B cell (primary cell): ENCODE measurements around the gene OXSR1. TPM values are rescaled to one million over a fixed set of nuclear protein-coding genes. Genes with fewer than 3 reads are reported as not detected.

Source experiments
- ATAC-seq: fragments of 200-7000 bp; cut with Tn5 transposase; one replicate; pipeline ENCODE4 v1.10.0; 2021; ENCODE audit warnings: low read depth, mild to moderate bottlenecking, moderate number of reproducible peaks, moderate library complexity
- CTCF ChIA-PET: fragments of 350-600 bp; sonication (Branson Sonifier 250); formaldehyde crosslinking; loops from one replicate; lab custom pipeline; 2021; ENCODE audit warnings: antibody characterized with exemption, inconsistent platforms; lab: Charles Lee
- POLR2A ChIA-PET: fragments of 350-600 bp; sonication (Branson Sonifier 250); formaldehyde crosslinking; loops from one replicate; lab custom pipeline; 2021; ENCODE audit warnings: antibody characterized with exemption; lab: Charles Lee
- DNase-seq: peaks from one replicate; pipeline ENCODE4 v3.0.0; 2013
- H2AFZ ChIP-seq: 2 replicates; pipeline ENCODE4 v1.6.1; 2012; ENCODE audit warnings: mild to moderate bottlenecking, low read depth, low read length; ENCODE audit not compliant: insufficient read depth, poor library complexity, severe bottlenecking
- H3K27ac ChIP-seq, 2 donors: 1 replicate in 1 of 2; 2 replicates in 1 of 2; pipeline ENCODE4 v1.5.1; 2012 to 2013; ENCODE audit warnings: low read length in 2 of 2, mild to moderate bottlenecking in 2 of 2, moderate library complexity in 1 of 2
- H3K27me3 ChIP-seq, 4 experiments: fragments of 200-600 bp in 1 of 4; sonication (generic) in 1 of 4; replicated peaks in 1 of 4; 1 replicate in 2 of 4; 2 replicates in 2 of 4; pipeline versions ENCODE4 v1.6.1 to v1.7.0; 2013 to 2016; ENCODE audit warnings: low read length in 3 of 4, mild to moderate bottlenecking in 2 of 4, mixed read lengths in 1 of 4, moderate library complexity in 1 of 4; ENCODE audit not compliant: insufficient read depth in 4 of 4, control insufficient read depth in 3 of 4; ENCODE audit errors: control extremely low read depth in 1 of 4
- H3K36me3 ChIP-seq, 2 experiments: replicated peaks in 1 of 2; 1 replicate in 1 of 2; 2 replicates in 1 of 2; pipeline versions ENCODE4 v1.6.1 to v1.7.1; 2013; ENCODE audit warnings: low read length in 1 of 2; ENCODE audit not compliant: insufficient read depth in 2 of 2, control insufficient read depth in 1 of 2; ENCODE audit errors: control extremely low read depth in 1 of 2, extremely low read depth in 1 of 2
- H3K4me1 ChIP-seq, 2 donors: fragments of 200-600 bp in 1 of 2; sonication (generic) in 1 of 2; 1 replicate in 1 of 2; 2 replicates in 1 of 2; pipeline versions ENCODE4 v1.5.1 to v1.6.1; 2013 to 2017; ENCODE audit warnings: low read length in 2 of 2; ENCODE audit not compliant: control insufficient read depth in 2 of 2, insufficient read depth in 2 of 2
- H3K4me2 ChIP-seq: replicated peaks from 2 replicates; pipeline ENCODE3; 2012; ENCODE audit warnings: mild to moderate bottlenecking, low read depth, low read length; ENCODE audit not compliant: poor library complexity, severe bottlenecking
- H3K4me3 ChIP-seq, 5 experiments: fragments of 200-600 bp in 1 of 5; sonication (generic) in 1 of 5; 1 replicate in 3 of 5; 2 replicates in 2 of 5; pipeline versions ENCODE4 v1.5.1 to v1.7.0; 2011 to 2016; ENCODE audit warnings: low read length in 4 of 5, mild to moderate bottlenecking in 4 of 5, low read depth in 2 of 5, control low read depth in 1 of 5, moderate library complexity in 1 of 5; ENCODE audit not compliant: insufficient read depth in 1 of 5; ENCODE audit errors: control extremely low read depth in 1 of 5, extremely low read depth in 1 of 5
- H3K79me2 ChIP-seq: fragments of 200-600 bp; sonication (generic); one replicate; pipeline ENCODE4 v1.6.0; 2016; ENCODE audit warnings: low read length; ENCODE audit not compliant: control insufficient read depth, insufficient read depth
- H3K9ac ChIP-seq: fragments of 200-600 bp; sonication (generic); 2 replicates; pipeline ENCODE4 v1.6.1; 2017; ENCODE audit warnings: mild to moderate bottlenecking, low read length, moderate library complexity
- H3K9me3 ChIP-seq, 3 donors: one replicate each; pipeline versions ENCODE4 v1.6.1 to v1.7.1; 2013; ENCODE audit warnings: low read length in 2 of 3; ENCODE audit not compliant: control insufficient read depth in 2 of 3, insufficient read depth in 1 of 3; ENCODE audit errors: control extremely low read depth in 1 of 3
- H4K20me1 ChIP-seq: 2 replicates; pipeline ENCODE4 v1.6.0; 2012; ENCODE audit warnings: mild to moderate bottlenecking, low read length; ENCODE audit not compliant: insufficient read depth, control insufficient read depth, poor library complexity, severe bottlenecking
- H3K27ac Mint-ChIP-seq: one replicate; pipeline ENCODE4 v1.8.0; 2021; ENCODE audit warnings: mixed read lengths
- H3K27me3 Mint-ChIP-seq: one replicate; pipeline ENCODE4 v1.8.0; 2021; ENCODE audit warnings: mixed read lengths
- H3K4me1 Mint-ChIP-seq: one replicate; pipeline ENCODE4 v1.8.0; 2021; ENCODE audit warnings: mixed read lengths
- H3K4me3 Mint-ChIP-seq: one replicate; pipeline ENCODE4 v1.8.0; 2021; ENCODE audit warnings: mixed read lengths
- H3K9me3 Mint-ChIP-seq: one replicate; pipeline ENCODE4 v1.8.0; 2022; ENCODE audit warnings: mixed read lengths; ENCODE audit not compliant: insufficient read depth
- EZH2 ChIP-seq: IDR thresholded peaks from 2 replicates; pipeline ENCODE4 v1.6.1; 2012; ENCODE audit warnings: borderline replicate concordance, low read depth, mild to moderate bottlenecking, moderate library complexity, low read length; ENCODE audit not compliant: insufficient read depth, poor library complexity, severe bottlenecking
- WGBS: methylation state at CpG from one replicate; pipeline ENCODE4 v1.1.5; 2013; ENCODE audit warnings: missing lambda C conversion rate; ENCODE audit not compliant: insufficient coverage; 5-methylcytosine and 5-hydroxymethylcytosine counted together
- intact Hi-C: fragments of 100-400 bp; cut with micrococcal nuclease; formaldehyde crosslinking; loops from one replicate; pipeline ENCODE4 v1.10.0; 2022
- polyA plus RNA-seq: library from polyadenylated mRNA; depleted of rRNA; stranded (reverse); fragments of >200 nt; gene quantifications from 2 replicates; pipeline ENCODE4 v1.2.3, GENCODE V29; 2012
- total RNA-seq, 2 donors: library from RNA; stranded (reverse); fragments of 120-200 nt in 1 of 2; gene quantifications; 1 replicate in 1 of 2; 2 replicates in 1 of 2; pipeline versions ENCODE4 v1.2.3 to v1.2.4, GENCODE V29; 2013 to 2022
- TF ChIP-seq, protein P1 (sequence below): fragments of 200-600 bp; IDR thresholded peaks from one replicate; pipeline ENCODE4 v1.8.0; 2022; ENCODE audit warnings: antibody characterized with exemption, mild to moderate bottlenecking

The OXSR1 gene
- total and polyA plus RNA-seq, 2 donors (not counting 1 experiment from before 2014, with no cell fraction given): 15.5 to 41.5 TPM

DNA sequence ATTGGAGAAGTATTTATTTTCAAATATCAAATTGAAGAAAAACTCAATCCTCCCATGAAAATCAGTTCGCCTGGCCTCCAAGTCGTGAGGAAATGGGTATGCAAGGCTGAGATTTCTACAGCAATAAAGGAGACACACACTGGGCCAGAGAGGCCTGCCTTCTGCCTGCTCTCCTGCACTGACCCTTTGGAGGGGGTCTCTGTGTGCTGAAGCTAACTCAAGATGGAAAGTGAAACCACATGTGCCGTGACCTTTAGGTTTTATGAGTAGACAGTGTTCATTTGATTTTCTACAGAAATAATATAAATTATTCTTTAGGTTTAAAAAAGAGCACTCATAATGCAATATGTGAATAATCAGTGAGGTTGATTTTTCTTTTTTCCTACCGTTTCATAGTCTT is 88.4 kb downstream of the OXSR1 start:
- H3K9ac ChIP-seq: no peak overlapping the region
- no peak overlapping the region for H3K4me3 Mint-ChIP-seq
- no peak for DNase-seq
- no peaks in the 10 kb centered on the region for H4K20me1 ChIP-seq
- no peaks in the 10 kb centered on the region for H3K4me1 ChIP-seq
- no peak overlapping the region for H3K4me3 ChIP-seq
- H3K79me2 ChIP-seq: no peaks in the 10 kb centered on the region
- ATAC-seq: no peak
- no peaks in the 10 kb centered on the region for H3K27me3 ChIP-seq
- TF ChIP-seq, protein P1, sequence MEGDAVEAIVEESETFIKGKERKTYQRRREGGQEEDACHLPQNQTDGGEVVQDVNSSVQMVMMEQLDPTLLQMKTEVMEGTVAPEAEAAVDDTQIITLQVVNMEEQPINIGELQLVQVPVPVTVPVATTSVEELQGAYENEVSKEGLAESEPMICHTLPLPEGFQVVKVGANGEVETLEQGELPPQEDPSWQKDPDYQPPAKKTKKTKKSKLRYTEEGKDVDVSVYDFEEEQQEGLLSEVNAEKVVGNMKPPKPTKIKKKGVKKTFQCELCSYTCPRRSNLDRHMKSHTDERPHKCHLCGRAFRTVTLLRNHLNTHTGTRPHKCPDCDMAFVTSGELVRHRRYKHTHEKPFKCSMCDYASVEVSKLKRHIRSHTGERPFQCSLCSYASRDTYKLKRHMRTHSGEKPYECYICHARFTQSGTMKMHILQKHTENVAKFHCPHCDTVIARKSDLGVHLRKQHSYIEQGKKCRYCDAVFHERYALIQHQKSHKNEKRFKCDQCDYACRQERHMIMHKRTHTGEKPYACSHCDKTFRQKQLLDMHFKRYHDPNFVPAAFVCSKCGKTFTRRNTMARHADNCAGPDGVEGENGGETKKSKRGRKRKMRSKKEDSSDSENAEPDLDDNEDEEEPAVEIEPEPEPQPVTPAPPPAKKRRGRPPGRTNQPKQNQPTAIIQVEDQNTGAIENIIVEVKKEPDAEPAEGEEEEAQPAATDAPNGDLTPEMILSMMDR: no peak
- TF ChIP-seq EZH2: no peak
- no peaks in the 10 kb centered on the region for H3K27me3 Mint-ChIP-seq
- WGBS: no CpG with 5 or more reads among the region's 4 CpGs
- H3K4me2 ChIP-seq: no peak overlapping the region
- H3K4me1 Mint-ChIP-seq: no peaks in the 10 kb centered on the region
- peaks cover 1 to 60% of the 10 kb centered on the region in 2 experiments for H3K36me3 ChIP-seq
- intact Hi-C loops: no loop called here
- no peaks in the 10 kb centered on the region for H3K9me3 ChIP-seq
- no peak overlapping the region for H2AFZ ChIP-seq
- H3K9me3 Mint-ChIP-seq: no peaks in the 10 kb centered on the region
- CTCF ChIA-PET: no interaction called here
- POLR2A ChIA-PET: no interaction called here
- no peak overlapping the region for H3K27ac ChIP-seq
- no peak overlapping the region for H3K27ac Mint-ChIP-seq

DNA sequence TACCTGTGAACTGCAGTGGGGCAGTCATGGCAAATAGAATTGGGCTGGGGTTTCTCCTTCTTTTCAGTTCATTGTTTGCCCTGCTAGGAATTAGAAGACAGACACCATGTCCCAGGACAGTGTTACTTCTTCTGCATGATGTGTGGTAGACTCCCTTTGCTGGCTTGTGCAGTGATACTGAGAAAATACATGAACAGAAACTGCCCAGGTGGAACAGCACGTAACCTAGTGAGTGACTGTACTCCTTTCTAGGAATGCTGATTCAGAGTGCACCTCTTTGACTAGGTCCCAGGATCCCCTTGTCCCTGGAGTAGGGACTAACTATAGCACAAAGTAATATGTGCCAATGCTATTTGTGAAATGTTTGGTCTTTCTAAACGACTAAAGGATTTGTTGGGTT is 89.5 kb downstream of the OXSR1 start:
- H3K9ac ChIP-seq: no peak overlapping the region
- H3K79me2 ChIP-seq: no peaks in the 10 kb centered on the region
- H3K4me1 ChIP-seq: no peaks in the 10 kb centered on the region
- no peak overlapping the region for H3K4me3 ChIP-seq
- ATAC-seq: no peak
- no peak for DNase-seq
- H2AFZ ChIP-seq: no peak overlapping the region
- Mint-ChIP-seq H3K9me3 (no peaks in the 10 kb centered on the region), H3K4me1 (no peaks in the 10 kb centered on the region), H3K27me3 (no peaks in the 10 kb centered on the region), H3K27ac (no peak overlapping the region), H3K4me3 (no peak overlapping the region)
- WGBS: 100% methylated on average over 1 of the region's 2 CpGs
- H3K9me3 ChIP-seq: no peaks in the 10 kb centered on the region
- H3K27ac ChIP-seq: no peak overlapping the region
- ChIA-PET CTCF (no interaction called here), POLR2A (no interaction called here)
- intact Hi-C loops: no loop called here
- H3K36me3 ChIP-seq: peaks cover 1 to 50% of the 10 kb centered on the region in 2 experiments
- no peak overlapping the region for H3K4me2 ChIP-seq
- no peaks in the 10 kb centered on the region for H3K27me3 ChIP-seq
- TF ChIP-seq EZH2: no peak
- TF ChIP-seq, protein P1: no peak
- no peaks in the 10 kb centered on the region for H4K20me1 ChIP-seq
